ENCODE results near the gene LIMK1.
"Not testable (repeated sequence)": the region's sequence is repeated elsewhere in the genome, so short reads cannot be mapped to it uniquely, and the experiment has no call there.

The LIMK1 gene

DNA sequence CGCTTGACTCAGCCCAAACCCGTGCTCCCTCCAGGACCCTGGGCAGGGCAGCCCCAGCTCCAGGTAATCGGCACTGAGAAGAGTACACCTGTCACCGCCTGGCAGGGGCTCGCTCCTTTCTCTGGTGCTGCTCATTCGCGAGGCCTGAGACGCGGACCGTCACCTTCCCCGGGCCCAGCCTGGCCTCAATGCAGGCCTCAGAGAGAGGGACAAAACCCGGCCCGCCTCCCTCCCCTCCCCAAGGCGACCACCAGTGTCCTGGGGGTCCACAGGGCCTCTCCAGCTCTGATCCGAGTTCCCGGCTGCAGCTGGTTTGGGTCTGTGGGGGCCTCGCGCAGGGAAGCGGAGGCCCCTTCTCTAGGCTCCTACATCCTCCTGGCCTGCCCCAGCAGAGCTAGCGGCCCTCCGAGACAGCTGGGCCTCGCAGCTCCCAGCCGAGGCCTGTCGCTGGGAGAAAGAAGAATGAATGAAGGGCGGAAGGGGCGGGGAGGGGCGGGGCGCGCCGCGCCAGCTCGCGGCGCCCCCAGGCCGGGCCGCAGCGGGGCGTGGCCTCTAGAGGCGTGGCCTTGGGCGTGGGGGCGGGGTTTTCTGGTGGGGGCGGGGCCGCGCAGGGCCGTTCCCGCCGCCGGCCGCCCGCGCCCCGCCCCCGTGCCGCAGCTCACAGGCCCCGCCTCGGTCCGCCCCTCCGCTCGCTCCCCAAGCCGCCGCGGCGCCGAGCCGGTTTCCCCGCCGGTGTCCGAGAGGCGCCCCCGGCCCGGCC is at the start of gene LIMK1:
Gene LIMK1 (plus strand): TSS at position 688 of the 760 bp plus-strand sequence. CDS start 187 bp downstream, outside the sequence.
- DNase-seq: peak; percentile 50

DNA sequence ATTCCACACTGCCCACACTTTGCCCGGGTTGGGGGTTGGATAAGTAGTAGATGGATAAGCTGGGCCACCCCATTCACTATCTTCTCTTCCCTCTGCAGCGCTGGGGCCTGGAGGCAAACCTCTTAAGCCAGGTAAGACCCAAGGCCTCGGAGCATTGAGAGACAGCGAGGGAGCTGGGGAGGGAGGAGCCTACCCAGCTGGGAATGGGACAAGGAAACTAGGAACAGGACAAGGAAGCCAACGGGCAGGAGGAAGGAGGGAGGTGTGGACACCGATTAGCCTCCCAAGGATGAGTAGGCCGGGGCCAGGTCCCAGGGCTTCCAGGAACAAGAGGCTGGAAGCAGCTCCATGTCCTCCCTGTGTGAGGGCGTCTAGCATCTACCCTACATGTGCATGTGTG is 46.0 kb upstream of the LIMK1 start:
- no peak for DNase-seq

DNA sequence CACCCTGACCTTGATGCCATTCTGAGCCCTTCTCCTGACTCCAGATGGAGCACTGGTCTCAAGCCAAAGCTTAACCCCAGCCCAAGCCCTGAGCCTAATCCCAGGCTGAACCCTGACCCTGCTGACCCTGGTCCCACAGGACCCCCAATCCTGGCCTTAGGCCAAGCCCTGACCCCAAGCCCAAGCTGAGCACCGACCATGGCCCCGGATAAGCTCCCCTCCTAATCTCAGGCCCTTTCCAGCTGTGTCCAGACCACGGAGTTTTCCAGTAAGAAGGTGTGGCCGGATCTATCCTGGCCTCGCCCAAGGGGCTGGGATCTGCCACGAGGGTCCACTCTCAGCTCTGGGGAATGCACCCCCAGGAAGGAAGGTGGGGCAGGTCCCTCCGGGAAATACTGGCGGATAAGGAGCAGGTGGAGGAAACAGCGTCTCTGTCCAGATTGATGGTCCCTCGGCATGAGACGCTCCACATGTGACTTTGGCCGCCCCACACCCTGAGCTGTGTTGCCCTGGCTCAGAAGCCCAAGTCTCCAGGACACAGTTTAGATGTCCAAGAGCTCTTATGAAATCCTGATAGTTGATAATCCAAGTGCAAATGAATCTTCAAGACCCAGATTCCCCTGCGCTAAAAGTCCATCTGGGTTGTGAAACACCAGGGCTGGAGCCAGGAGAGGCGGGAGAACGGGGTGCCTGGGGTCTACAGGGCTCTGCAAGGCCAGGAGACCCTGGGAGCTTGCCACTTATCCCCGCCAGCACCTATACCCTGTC is 45.2 kb upstream of the LIMK1 start:
- DNase-seq: no peak

DNA sequence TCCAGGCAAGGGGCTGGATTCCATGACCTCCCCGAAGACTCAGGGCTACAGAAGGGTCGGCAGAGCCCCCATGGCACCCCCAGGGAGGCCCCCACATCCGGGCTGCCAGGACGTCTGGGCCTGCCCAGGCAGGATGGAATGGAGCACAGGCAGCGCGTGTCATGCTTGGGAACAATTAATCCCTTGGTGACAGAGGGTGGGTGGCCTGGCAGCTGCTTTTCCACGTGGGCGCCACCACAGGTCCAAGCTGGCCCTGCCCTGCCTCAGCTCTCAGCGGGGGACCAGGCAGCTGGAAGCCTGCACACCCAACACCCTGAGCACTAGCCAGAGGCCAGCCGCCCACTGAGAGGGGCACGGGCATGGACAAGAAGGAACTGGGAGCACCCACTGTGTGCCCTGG is 44.3 kb upstream of the LIMK1 start:
- DNase-seq: no peak

DNA sequence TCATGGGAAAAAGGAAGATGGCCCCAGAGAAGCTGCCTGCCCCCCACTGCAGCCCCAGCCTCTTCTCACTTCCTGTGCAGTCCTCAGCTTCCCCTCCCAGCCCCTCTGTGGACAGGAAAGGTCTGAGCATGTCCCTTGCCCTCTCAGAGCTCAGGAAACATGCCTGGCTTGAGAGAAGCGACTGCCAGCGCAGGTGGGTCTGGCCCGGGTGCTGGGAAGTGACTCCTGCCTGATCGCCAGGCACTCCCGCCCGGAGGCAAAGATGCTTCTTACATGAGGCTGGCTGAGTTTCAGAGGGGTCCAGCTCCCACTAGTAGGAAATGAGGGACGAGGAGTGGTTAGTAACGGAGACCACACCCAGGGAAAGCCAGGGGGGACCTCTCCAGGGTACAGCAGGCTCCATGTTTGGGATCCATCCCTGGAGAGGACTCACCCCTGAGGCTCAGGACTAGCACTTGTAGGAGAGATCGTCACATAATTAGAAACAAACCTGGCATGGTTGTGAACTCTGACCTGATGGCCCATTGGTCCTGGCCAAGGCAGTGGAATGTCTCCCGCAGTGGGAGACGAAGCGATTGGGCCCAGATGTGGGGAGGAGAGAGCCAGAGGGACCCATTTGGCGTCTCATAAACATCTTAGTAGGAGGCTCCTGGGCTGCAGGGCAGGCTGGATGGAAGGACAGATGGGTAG is 43.4 kb upstream of the LIMK1 start:
- no peak for DNase-seq

DNA sequence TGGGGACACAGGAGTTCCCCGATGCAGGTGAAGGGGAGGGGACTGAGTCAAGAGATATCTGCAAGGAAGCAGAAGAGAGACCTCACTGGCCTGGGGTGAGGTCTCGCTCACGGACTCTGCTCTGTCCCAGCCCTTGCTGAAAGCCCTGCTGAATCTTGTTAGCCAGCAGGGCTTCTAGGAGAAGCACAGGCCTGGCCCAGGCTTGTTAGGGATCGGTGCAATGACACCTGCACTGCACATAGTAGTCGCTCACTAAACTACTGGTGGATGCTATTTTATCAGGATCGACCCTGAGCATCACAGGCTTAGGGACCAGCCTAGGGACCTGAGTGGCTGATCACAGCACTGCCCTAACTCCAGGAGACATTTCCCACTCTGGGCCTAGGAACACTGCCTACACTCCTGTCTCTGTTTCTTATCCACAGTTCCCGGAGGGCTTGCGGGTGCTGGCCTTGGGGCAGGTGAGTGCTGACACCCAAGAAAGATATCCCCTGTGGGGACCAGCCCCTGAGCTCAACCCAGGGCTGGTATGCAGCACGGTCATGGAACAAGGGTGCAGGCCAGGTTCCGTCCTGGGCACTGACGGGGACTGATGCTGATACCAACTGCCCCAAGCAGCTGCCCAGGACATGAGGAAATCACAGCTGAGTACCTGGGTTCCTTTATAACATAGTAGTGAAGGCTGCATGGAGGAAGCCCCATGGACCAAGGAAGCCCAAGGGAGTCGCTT is 42.6 kb upstream of the LIMK1 start:
- DNase-seq: no peak

DNA sequence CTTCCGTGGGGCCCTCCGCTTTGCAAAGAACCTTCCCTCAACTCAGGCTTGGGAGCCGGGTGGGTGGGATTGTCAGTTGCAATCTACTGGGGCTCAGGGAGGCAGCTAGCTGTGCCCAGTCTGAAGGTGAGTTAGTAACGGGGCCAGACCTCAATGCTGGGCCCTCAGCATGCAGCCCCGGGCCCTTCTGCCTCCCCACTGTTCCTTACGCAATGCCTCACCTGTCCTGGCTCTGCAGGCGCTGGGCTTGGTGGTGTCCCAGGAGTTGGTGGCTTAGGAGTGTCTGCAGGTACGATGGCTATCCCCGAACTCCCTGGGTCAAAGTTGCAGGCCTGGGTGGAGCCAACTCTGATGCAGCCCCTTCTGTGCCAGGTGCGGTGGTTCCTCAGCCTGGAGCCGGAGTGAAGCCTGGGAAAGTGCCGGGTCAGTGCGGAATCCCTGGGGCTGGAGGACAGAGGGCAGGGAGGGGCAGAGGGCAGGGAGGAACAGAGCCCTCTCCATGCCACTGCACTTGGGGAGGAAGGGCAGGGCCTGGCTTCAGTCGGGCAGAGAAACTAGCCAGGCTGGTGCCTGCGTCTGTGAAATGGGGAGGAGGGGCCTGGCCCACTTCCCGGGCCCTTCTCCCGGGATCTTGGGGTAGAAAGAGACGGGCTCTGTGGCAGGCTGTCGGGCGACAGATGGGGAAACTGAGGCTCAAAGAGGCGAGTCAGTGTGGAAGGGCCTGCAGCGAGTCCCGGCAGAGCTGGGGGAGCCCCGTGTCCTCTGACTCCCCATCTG is 40.7 kb upstream of the LIMK1 start:
- DNase-seq: no peak

DNA sequence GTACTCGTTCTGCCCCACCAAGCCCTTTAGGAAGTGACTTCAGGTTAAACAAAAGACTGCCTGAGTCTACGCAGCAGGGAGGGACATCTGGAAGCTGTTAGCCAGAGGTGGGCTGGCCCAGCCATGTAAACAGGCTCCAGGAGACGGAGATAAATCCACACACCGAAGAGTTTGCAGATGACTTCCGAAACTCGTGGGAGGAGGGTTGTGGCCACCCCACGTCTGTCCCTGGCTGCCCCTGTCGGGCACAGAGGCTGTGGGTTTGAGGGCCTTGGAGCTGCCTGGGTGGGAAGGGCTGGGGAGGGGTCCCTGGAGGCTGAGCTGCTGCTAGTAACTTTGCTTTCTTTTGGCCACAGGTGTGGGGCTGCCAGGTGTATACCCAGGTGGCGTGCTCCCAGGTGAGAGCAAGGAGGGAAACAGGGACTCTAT is 40.1 kb upstream of the LIMK1 start:
- no peak for DNase-seq

DNA sequence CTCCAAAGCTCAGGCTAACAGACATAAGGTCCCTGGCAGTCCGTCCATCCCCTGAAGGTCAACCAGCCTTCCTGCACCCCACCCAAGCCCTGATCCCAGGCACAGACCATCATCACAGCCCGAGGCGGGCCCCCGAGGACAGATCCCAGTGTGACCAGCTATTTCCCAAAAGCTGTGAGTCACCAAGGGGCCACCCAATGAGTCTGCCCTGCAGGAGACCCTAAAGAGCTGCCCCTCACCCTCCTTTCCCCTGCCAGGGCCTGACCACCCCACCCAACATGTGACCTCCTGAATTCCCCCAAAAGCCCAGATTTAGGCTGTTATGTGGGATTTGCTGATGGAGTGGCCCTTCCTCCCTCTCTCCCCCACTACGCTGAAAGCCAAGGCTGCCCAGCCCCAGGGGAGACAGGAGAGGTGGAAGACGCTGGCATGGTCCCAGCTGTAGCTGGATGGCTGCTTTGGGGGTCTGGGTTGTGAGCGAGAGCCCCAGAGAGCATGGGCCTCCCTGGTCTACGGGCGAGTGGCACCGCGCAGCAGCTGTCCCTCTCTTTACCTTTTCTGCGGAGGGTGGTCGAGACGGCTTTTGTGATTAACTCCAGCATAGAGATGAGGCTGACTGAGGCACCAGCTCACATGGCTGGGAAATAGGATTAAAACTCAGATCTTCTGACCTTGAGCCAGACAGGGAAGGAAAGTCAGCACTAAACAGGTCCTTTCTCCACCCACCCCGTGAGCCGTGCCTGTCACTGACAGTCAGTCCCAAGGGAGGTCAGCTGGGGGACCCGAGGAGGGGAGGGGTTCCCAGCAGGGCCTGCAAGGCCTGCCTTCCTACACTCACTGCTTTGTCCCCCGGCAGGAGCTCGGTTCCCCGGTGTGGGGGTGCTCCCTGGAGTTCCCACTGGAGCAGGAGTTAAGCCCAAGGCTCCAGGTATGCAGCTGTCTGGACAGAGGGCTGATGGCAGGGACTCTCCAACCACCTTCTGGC is 38.9 kb upstream of the LIMK1 start:
- DNase-seq: no peak

DNA sequence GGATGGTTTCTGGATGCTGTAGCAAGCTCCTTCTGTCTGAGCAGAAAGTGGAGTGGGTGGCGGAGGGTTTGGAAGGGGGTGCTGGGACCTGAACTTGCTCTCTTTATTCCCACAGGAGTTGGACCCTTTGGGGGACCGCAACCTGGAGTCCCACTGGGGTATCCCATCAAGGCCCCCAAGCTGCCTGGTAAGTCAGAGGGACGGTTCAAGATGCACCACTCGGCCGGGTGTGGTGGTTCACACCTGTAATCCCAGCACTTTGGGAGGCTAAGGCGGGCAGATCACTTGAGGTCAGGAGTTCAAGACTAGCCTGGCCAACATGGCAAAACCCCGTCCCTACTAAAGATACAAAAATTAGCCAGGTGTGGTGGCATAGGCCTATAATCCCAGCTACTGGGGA is 37.0 kb upstream of the LIMK1 start:
- not testable (repeated sequence) for DNase-seq

DNA sequence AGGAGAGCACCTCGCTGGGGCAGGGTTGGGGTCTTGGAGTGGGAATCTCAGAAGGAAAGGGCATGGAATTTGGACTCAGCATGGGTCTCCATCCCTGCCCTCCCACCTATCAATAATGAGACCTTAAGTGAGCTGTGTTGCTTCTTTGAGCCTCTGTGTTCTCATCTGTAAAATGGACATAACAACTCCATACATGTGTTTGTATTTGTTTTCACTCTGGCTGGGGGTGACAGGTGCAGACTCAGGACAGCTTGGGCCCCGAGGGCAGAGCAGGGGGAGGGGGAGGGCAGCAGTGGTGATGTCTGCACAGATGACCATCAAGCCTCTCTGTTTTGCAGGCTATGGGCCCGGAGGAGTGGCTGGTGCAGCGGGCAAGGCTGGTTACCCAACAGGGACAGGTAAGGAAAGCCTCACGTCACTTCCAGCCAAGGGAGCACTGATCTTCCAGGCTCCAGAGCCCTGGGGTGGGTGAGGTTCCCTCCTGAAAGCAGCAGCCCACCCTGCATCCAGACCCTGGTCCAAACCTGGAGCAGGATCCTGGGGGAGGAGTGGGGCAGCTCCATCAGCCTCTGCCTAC is 35.7 kb upstream of the LIMK1 start:
- DNase-seq: no peak

DNA sequence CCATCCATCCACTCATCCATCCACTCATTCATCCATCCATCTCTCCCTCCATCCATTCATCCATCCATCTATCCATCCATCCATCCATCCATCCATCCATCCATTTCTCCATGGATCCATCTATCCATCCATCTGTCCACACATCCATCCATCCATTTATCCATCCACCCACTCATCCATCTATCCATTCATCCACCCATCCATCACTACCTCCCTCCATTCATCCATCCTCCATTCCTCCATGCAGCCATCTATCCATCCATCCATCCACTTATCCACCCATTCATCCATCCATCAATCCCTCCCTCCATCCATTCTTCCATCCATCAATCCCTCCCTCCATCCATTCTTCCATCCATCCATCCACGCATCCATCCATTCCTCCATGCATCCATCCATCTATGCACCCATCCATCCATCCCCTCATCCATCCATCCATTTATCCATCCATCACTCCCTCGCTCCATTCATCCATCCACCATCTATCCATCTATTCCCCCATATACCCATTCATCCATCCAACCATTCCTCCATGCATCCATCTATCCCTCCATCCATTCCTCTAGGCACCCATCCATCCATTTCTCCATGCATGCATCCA is 34.5 kb upstream of the LIMK1 start:
- no peak for DNase-seq

DNA sequence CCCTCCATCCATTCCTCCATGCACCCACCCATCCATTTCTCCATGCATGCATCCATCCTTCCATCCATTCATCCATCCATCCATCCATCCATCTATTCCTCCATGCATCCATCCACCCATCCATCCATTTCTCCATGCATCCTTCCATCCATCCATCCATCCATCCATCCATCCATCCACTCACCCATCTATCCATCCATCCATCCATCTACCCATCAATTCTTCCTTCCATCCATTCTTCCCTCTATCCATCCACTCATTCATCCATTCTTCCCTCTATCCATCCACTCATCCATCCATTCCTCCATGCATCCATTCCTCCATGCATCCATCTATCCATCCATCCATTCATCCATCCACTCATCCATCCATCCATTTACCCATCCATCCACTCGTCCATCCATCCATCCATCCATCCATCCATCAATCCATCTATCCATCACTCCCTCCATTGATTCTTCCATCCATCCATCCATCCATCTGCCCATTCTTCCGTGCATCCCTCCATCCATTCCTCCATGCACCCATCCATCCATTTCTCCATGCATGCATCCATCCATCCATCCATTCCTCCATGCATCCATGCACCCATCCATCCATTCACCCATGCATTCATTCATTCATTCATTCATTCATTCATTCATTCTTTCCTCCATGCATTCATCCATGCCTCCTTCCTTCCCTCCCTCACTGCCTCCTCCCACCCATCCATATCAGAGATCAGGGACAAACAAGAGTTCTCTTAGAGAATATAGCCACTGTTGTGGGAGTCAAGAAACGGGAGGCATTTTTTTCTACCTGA is 33.4 kb upstream of the LIMK1 start:
- DNase-seq: no peak

DNA sequence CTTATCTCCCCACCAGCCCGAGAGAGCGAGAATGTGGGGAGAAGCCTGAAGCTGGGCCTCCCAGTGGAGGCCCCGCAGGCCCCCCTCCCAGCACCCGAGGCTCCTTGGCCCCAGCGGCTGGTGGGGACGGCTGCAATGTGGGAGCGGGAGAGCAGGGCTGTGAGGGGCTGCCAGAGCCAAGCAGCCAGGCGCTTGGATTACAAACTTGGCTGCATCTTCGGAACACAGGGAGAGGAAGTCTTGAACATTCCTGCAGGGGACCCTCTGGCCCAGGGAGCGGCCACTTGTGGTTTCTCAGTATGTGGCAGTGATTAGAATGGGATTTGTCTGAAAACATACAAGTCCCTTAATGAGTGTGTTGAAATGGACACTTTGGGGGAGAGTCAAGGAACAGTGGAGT is 32.4 kb upstream of the LIMK1 start:
- DNase-seq: no peak

DNA sequence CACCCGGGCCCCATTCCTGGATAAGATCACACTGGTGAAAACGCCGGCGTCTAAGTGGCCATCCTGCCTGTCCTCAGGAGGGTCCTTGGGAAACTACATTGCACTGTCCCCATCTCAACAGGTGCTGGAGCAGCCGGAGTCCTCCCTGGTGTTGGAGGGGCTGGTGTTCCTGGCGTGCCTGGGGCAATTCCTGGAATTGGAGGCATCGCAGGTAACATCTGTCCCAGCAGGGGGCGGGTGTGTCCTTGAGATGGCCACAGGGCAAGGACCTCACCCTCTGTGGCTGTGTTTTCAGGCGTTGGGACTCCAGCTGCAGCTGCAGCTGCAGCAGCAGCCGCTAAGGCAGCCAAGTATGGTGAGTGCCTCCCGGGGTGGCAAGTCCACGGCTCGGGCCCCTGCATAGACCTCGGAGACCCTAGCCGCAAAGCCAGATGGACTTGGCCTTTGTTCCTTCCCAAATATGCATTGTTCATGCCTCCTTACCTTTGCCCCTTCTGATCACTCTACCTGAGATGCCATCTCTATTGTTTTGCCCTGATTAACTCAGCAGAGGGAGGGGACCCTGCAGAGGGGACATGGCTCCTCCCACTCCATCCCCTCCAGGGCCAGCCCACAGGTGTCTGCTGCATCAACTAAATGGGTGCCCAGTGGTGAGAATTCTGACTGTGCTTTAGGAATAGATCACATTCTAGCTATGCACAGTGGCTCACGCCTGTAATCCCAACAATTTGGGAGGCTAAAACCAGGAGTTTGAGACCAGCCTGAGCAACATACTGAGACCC is 31.8 kb upstream of the LIMK1 start:
- no peak for DNase-seq

DNA sequence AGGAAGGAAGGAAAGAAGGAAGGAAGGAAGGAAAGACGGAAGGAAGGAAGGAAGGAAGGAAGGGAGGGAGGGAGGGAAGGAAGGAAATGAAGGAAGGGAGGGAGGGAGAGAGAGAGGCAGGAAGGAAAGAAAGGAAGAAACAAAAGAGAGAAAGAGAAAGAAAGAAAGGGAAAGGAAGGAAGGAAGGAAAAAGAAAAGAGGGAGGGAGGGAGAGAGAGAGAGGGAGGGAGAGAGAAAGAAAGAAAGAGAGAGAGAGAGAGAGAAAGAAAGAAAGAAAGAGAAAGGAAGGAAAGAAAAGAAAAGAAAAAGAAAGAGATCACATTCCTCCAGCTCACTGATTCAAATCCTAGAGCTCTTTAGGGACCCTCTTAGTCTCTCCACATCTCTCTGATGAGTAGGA is 31.0 kb upstream of the LIMK1 start:
- no peak for DNase-seq

DNA sequence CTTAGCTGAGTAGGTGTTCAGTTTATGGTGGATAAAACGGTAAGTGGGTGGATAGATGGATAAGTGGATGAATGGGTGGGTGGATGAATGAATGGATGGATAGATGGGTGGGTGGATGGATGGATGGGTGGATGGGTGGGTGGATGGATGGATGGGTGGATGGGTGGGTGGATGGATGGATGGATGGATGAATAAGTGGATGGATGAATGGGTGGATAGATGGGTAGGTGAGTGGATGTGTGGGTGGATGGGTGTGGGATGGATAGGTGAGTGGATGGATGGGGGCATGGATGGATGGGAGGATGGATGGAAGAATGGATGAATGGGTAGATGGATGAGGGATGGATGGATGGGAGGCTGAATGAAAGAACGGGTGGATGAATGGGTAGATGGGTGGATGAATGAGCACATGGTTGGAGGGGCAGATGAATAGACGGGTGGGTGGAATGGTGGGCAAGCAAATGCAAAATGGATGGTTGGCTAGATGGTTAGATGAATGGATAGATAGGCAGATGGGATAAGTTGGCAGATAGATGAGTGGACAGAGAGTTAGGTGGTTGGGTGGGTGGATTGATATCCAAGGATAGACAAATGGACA is 29.9 kb upstream of the LIMK1 start:
- no peak for DNase-seq
